Activated T-cell treated with anti-CD3 and anti-CD28 coated beads, Interleukin-2, amount 50 U/mL, for 1 hour (primary cell): Measurements from ENCODE around the gene RBM12.
"Not testable (repeated sequence)": the region's sequence is repeated elsewhere in the genome, so short reads cannot be mapped to it uniquely, and the experiment has no call there.

Experiments used
- DNase-seq: peaks from one replicate; pipeline ENCODE4 v3.0.0-alpha.2; 2020

RBM12 gene

GRCh38 chr20:35698298-35699126 is 33.8 kb upstream of the RBM12 start:
- no peak for DNase-seq

- no peak for DNase-seq
These were observed 33.1 kb upstream of the RBM12 start for GRCh38 chr20:35697696-35698297.

- no peak for DNase-seq
These were observed 31.3 kb upstream of the RBM12 start for GRCh38 chr20:35695978-35696377.

GRCh38 chr20:35695245-35695749 is 30.6 kb upstream of the RBM12 start:
- DNase-seq = no peak

- DNase-seq = no peak
These were observed 25.6 kb upstream of the RBM12 start for GRCh38 chr20:35690265-35690664.

GRCh38 chr20:35686872-35687271 is 22.2 kb upstream of the RBM12 start:
- not testable (repeated sequence) for DNase-seq

- DNase-seq = not testable (repeated sequence)
These were observed 20.7 kb upstream of the RBM12 start for GRCh38 chr20:35685368-35685767.

GRCh38 chr20:35681960-35682359 is 17.3 kb upstream of the RBM12 start:
- no peak for DNase-seq

GRCh38 chr20:35680452-35681183 is 15.9 kb upstream of the RBM12 start:
- no peak for DNase-seq

- DNase-seq = no peak
These were observed 10.2 kb upstream of the RBM12 start for GRCh38 chr20:35674921-35675320.

- no peak for DNase-seq
These were observed 9.2 kb upstream of the RBM12 start for GRCh38 chr20:35673884-35674283.

GRCh38 chr20:35669681-35670080 is 5.0 kb upstream of the RBM12 start:
- no peak for DNase-seq

GRCh38 chr20:35669221-35669620 is 4.5 kb upstream of the RBM12 start:
- no peak for DNase-seq

GRCh38 chr20:35665949-35666288 is 1.2 kb upstream of the RBM12 start:
- DNase-seq = no peak

GRCh38 chr20:35663516-35664465 is 909 bp downstream of the RBM12 start:
- peak; percentile 68 for DNase-seq

GRCh38 chr20:35662551-35662950 is 2.1 kb downstream of the RBM12 start:
- DNase-seq = no peak

GRCh38 chr20:35661908-35662307 is 2.8 kb downstream of the RBM12 start:
- DNase-seq = no peak

- no peak for DNase-seq
These were observed 3.6 kb downstream of the RBM12 start for GRCh38 chr20:35661053-35661452.

GRCh38 chr20:35660122-35660937 is 4.4 kb downstream of the RBM12 start:
- no peak for DNase-seq

GRCh38 chr20:35657271-35657670 is 7.4 kb downstream of the RBM12 start:
- no peak for DNase-seq

GRCh38 chr20:35654415-35654814 is 10.3 kb downstream of the RBM12 start:
- no peak for DNase-seq

- no peak for DNase-seq
These were observed 10.8 kb downstream of the RBM12 start for GRCh38 chr20:35653893-35654292.
